K562 (cell line): ENCODE measurements around the gene GPATCH2. TPM values are rescaled to one million over a fixed set of nuclear protein-coding genes. Genes with fewer than 3 reads are reported as not detected.

Experiments
- ATAC-seq: fragments of 200-7000 bp; cut with Tn5 transposase; 3 replicates; pipeline ENCODE4 v1.9.1; 2020; ENCODE audit warnings: moderate library complexity
- BruUV-seq: library from RNA; stranded (reverse); fragments of 400-500 nt; replicated peaks from 2 replicates; lab custom pipeline; 2021; lab: Mats Ljungman, UMichigan
- CTCF ChIA-PET: fragments of 300-600 bp; formaldehyde crosslinking; extraction: SDS; loops from one replicate; lab custom pipeline; 2021; ENCODE audit warnings: low intra/inter-chr PET ratio; lab: Yijun Ruan, JAX
- POLR2A ChIA-PET: fragments of 300-600, 350-650 bp; sonication (Branson Sonifier 250); formaldehyde crosslinking; extraction: SDS; loops from one replicate; lab custom pipeline; 2021; ENCODE audit warnings: antibody characterized with exemption, inconsistent platforms; lab: Yijun Ruan, JAX
- DNase-seq, 4 experiments: peaks; one replicate each; pipeline versions ENCODE4 v3.0.0 to v3.0.0-alpha.2; 2011 to 2018; ENCODE audit warnings: low spot score in 3 of 4, mixed read lengths in 3 of 4; ENCODE audit errors: extremely low read depth in 1 of 4
- FAIRE-seq: peaks from 2 replicates; lab custom pipeline; 2011; peaks lifted over from hg19 to GRCh38; lab: Jason Lieb, UNC
- H2AFZ ChIP-seq: 2 replicates; pipeline ENCODE4 v1.6.0; 2011; ENCODE audit warnings: low read depth, low read length, control low read depth, inconsistent platforms
- H3K27ac ChIP-seq: fragments of 200-600 bp; 3 replicates; pipeline ENCODE4 v1.8.0; 2011; ENCODE audit warnings: low read depth, mild to moderate bottlenecking, control low read depth, inconsistent platforms, low read length, moderate library complexity, mixed read lengths; ENCODE audit errors: extremely low read depth
- H3K27me3 ChIP-seq, 2 experiments: fragments of 300-600 bp in 1 of 2; 2 replicates in 1 of 2; 3 replicates in 1 of 2; pipeline versions ENCODE4 v1.6.0 to v1.8.0; 2011; ENCODE audit warnings: inconsistent platforms in 2 of 2, low read length in 2 of 2, mild to moderate bottlenecking in 1 of 2, mixed read lengths in 1 of 2, moderate library complexity in 1 of 2; ENCODE audit not compliant: control insufficient read depth in 2 of 2, insufficient read depth in 2 of 2
- H3K36me3 ChIP-seq: fragments of 300-600 bp; 3 replicates; pipeline ENCODE4 v1.8.0; 2011; ENCODE audit warnings: mild to moderate bottlenecking, low read length, inconsistent platforms; ENCODE audit not compliant: control insufficient read depth, insufficient read depth
- H3K4me1 ChIP-seq, 2 experiments: fragments of 200-600 bp in 1 of 2; replicated peaks in 1 of 2; 2 replicates in 1 of 2; 3 replicates in 1 of 2; pipeline versions ENCODE4 v1.5.1 to v1.8.0; 2011; ENCODE audit warnings: inconsistent platforms in 2 of 2, low read length in 2 of 2, mild to moderate bottlenecking in 1 of 2, mixed read lengths in 1 of 2, moderate library complexity in 1 of 2; ENCODE audit not compliant: control insufficient read depth in 2 of 2, insufficient read depth in 2 of 2
- H3K4me2 ChIP-seq: 2 replicates; pipeline ENCODE4 v1.6.1; 2011; ENCODE audit warnings: low read length, control low read depth, inconsistent platforms, mixed read lengths; ENCODE audit not compliant: insufficient read depth
- H3K4me3 ChIP-seq: fragments of 200-600 bp; sonication (generic), shearing (Covaris generic); 2 replicates; pipeline ENCODE4 v1.5.1; 2016; ENCODE audit warnings: control low read depth, inconsistent platforms
- H3K79me2 ChIP-seq: fragments of 200-600 bp; 3 replicates; pipeline ENCODE4 v1.8.0; 2011; ENCODE audit warnings: low read length, inconsistent platforms; ENCODE audit not compliant: control insufficient read depth, insufficient read depth
- H3K9ac ChIP-seq, 2 experiments: 2 replicates each; pipeline versions ENCODE4 v1.6.0 to v1.6.1; 2011; ENCODE audit warnings: low read depth in 2 of 2, low read length in 2 of 2, control low read depth in 1 of 2, inconsistent platforms in 1 of 2, mild to moderate bottlenecking in 1 of 2, mixed read lengths in 1 of 2; ENCODE audit not compliant: insufficient read depth in 1 of 2
- H3K9me1 ChIP-seq: one replicate; pipeline ENCODE4 v1.6.0; 2011; ENCODE audit warnings: inconsistent platforms, mild to moderate bottlenecking, low read length, moderate library complexity; ENCODE audit not compliant: control insufficient read depth, insufficient read depth
- H3K9me3 ChIP-seq: replicated peaks from 2 replicates; pipeline ENCODE4 v1.5.1; 2011; ENCODE audit warnings: low read depth, low read length, inconsistent platforms; ENCODE audit not compliant: control insufficient read depth, insufficient read depth
- H4K20me1 ChIP-seq: replicated peaks from 2 replicates; pipeline ENCODE4 v1.6.1; 2011; ENCODE audit warnings: low read length, inconsistent platforms, mixed read lengths; ENCODE audit not compliant: control insufficient read depth, insufficient read depth
- BCLAF1 ChIP-seq, 2 experiments: fragments of 450-650 bp in 1 of 2; IDR thresholded peaks; 2 replicates each; pipeline ENCODE4 v1.6.1; 2011 to 2017; ENCODE audit warnings: low read depth in 2 of 2, antibody characterized with exemption in 1 of 2, borderline replicate concordance in 1 of 2, low read length in 1 of 2, mild to moderate bottlenecking in 1 of 2, mixed read lengths in 1 of 2; ENCODE audit not compliant: control insufficient read depth in 1 of 2
- CAMTA2 ChIP-seq: fragments of 250-450 bp; sonication (Bioruptor Pico); conservative IDR thresholded peaks from 2 replicates; pipeline ENCODE4 v1.5.1; 2022
- CBX8 ChIP-seq: fragments of 200-600 bp; sonication (generic); IDR thresholded peaks from 2 replicates; pipeline ENCODE4 v1.6.1; 2012; ENCODE audit warnings: borderline replicate concordance, mixed run types, low read depth, mild to moderate bottlenecking, moderate library complexity, mixed read lengths, low read length, control low read depth, inconsistent platforms; ENCODE audit not compliant: poor library complexity, severe bottlenecking; ENCODE audit errors: extremely low read depth
- CGGBP1 ChIP-seq: fragments of 250-450 bp; sonication (Bioruptor Pico); IDR thresholded peaks from 2 replicates; pipeline ENCODE4 v1.9.0; 2021; ENCODE audit warnings: mild to moderate bottlenecking
- E4F1 ChIP-seq: fragments of 250-450 bp; sonication (Bioruptor Pico); IDR thresholded peaks from 2 replicates; pipeline ENCODE4 v1.5.0; 2021; ENCODE audit warnings: mild to moderate bottlenecking, borderline replicate concordance
- GTF2A2 ChIP-seq: IDR thresholded peaks from 2 replicates; pipeline ENCODE4 v1.6.1; 2016; ENCODE audit warnings: mild to moderate bottlenecking, missing genetic modification characterization, missing compliant biosample characterization
- HLTF ChIP-seq: fragments of 450-650 bp; IDR thresholded peaks from 2 replicates; pipeline ENCODE4 v1.6.1; 2016
- ILK ChIP-seq: fragments of 450-650 bp; IDR thresholded peaks from 2 replicates; pipeline ENCODE4 v1.6.1; 2016; ENCODE audit warnings: missing genetic modification characterization, low read depth, mild to moderate bottlenecking, missing compliant biosample characterization, moderate library complexity, borderline replicate concordance
- MNT ChIP-seq, 2 experiments: fragments of 450-650 bp; conservative IDR thresholded peaks; 2 replicates each; pipeline ENCODE4 v1.6.1; 2017; ENCODE audit warnings: mild to moderate bottlenecking in 2 of 2, moderate library complexity in 2 of 2
- PML ChIP-seq: IDR thresholded peaks from 2 replicates; pipeline ENCODE4 v1.6.1; 2012; ENCODE audit warnings: low read length, inconsistent platforms
- SIRT6 ChIP-seq: IDR thresholded peaks from one replicate; pipeline ENCODE4 v1.6.1; 2012; ENCODE audit warnings: low read depth, mild to moderate bottlenecking, control low read depth, inconsistent platforms, low read length, moderate library complexity
- WGBS: fragments of 100-300 bp; shearing (Covaris generic); methylation state at CpG from one replicate; pipeline ENCODE4 v1.1.6; 2016; ENCODE audit warnings: low coverage, mixed read lengths; ENCODE audit not compliant: insufficient coverage; ENCODE audit errors: missing lambda C conversion rate; 5-methylcytosine and 5-hydroxymethylcytosine counted together
- in situ Hi-C: fragments of 300-500 bp; cut with MboI; formaldehyde crosslinking; loops from 4 replicates; pipeline ENCODE4 v1.15.0; 2018; ENCODE audit warnings: inconsistent platforms, mixed read lengths
- intact Hi-C: fragments of 100-400 bp; cut with micrococcal nuclease; formaldehyde crosslinking; loops from 2 replicates; pipeline ENCODE4 v1.14.2; 2022
- polyA plus RNA-seq, 8 experiments: library from polyadenylated mRNA; depleted of rRNA in 4 of 8; stranded (reverse) in 5 of 8; unstranded in 3 of 8; fragments of >200 nt; fragmentation: Nextera tagmentation in 2 of 8; fragmentation: Illumina TruSeq in 1 of 8; extraction: Ambion mirVana in 2 of 8; extraction: Trizol in 1 of 8; gene quantifications; 2 replicates each; pipeline versions ENCODE4 v1.2.1 to v1.2.3, GENCODE V29; 2011 to 2014; ENCODE audit warnings: inconsistent platforms in 1 of 8, missing spikeins in 1 of 8
- total RNA-seq, 7 experiments: library from RNA; depleted of rRNA in 6 of 7; stranded (reverse); fragments of >200 nt in 6 of 7; fragmentation: Illumina TruSeq in 2 of 7; extraction: Trizol in 2 of 7; gene quantifications; 2 replicates each; pipeline versions ENCODE4 v1.2.1 to v1.2.3, GENCODE V29; 2011 to 2021; ENCODE audit warnings: low replicate concordance in 1 of 7

GPATCH2 gene
- total and polyA plus RNA-seq, 9 of the 15 experiments (the other 6 are each of a cell fraction or from before 2014, with no cell fraction given): 0.38 to 2.0 (median 0.55) TPM

- FAIRE-seq (no peak), DNase-seq (no peak), ATAC-seq (no peak)
- Histone ChIP-seq H2AFZ (no peak overlapping the region), H4K20me1 (no peaks in the 10 kb centered on the region), H3K4me2 (no peak overlapping the region), H3K9me3 (no peaks in the 10 kb centered on the region), H3K9ac (no peak overlapping the region), H3K4me3 (no peak overlapping the region), H3K27ac (no peak overlapping the region), H3K27me3 (no peaks in the 10 kb centered on the region), H3K79me2 (no peaks in the 10 kb centered on the region), H3K4me1 (no peaks in the 10 kb centered on the region), H3K36me3 (no peaks in the 10 kb centered on the region), H3K9me1 (no peaks in the 10 kb centered on the region)
- intact Hi-C loops (no loop called here), in situ Hi-C loops (no loop called here)
- ChIA-PET POLR2A (no interaction called here), CTCF (no interaction called here)
- 2% methylated on average over 5 of the region's 5 CpGs for WGBS
- BruUV-seq: no TSS peak
- TF ChIP-seq GTF2A2 (tag) (no peak), CBX8 (no peak), ILK (tag) (no peak), HLTF (no peak), E4F1 (CRISPR knock-in tag) (no peak), MNT (conservative IDR thresholded peaks at IDR 0.05) (no peak), PML (no peak), SIRT6 (no peak), BCLAF1 (IDR thresholded peaks at IDR 0.05; ENCODE audit: borderline replicate concordance in 1 of 2, control insufficient read depth in 1 of 2, low read depth in 2 of 2, low read length in 1 of 2) (no peak), CAMTA2 (CRISPR knock-in tag) (no peak), CGGBP1 (CRISPR knock-in tag) (no peak)
Measured at GRCh38 chr1:217498209-217498608, 132.7 kb downstream of the GPATCH2 start.
